ENCODE measurements around the gene FRMPD4.

GRCh38 chrX:12711435-12712040, 573.3 kb downstream of the FRMPD4 start:
- no peak for TF ChIP-seq CTCF (IDR thresholded peaks at IDR 0.05)
- TF ChIP-seq EP300 (IDR thresholded peaks at IDR 0.05): no peak
